HepG2 (cell line): ENCODE measurements around the gene JADE3. TPM values are rescaled to one million over a fixed set of nuclear protein-coding genes. Genes with fewer than 3 reads are reported as not detected.

Source experiments
- ATAC-seq: fragments of 200-7000 bp; cut with Tn5 transposase; 3 replicates; pipeline ENCODE4 v1.9.1; 2020; ENCODE audit warnings: mild to moderate bottlenecking, moderate library complexity
- BruUV-seq: library from RNA; stranded (reverse); fragments of 400-500 nt; replicated peaks from 2 replicates; lab custom pipeline; 2021; lab: Mats Ljungman, UMichigan
- CTCF ChIA-PET: fragments of 300-600 bp; formaldehyde crosslinking; extraction: SDS; loops from one replicate; lab custom pipeline; 2021; ENCODE audit warnings: low total read pairs, inconsistent platforms, low intra/inter-chr PET ratio; lab: Yijun Ruan, JAX
- POLR2A ChIA-PET: fragments of 350-600 bp; sonication (Branson Sonifier 250); formaldehyde crosslinking; loops from one replicate; lab custom pipeline; 2020; ENCODE audit warnings: antibody characterized with exemption, inconsistent platforms; lab: Yijun Ruan, JAX
- DNase-seq: peaks from one replicate; pipeline ENCODE4 v3.0.0-alpha.2; 2015; ENCODE audit warnings: low spot score
- FAIRE-seq: peaks from 3 replicates; lab custom pipeline; 2011; peaks lifted over from hg19 to GRCh38; lab: Jason Lieb, UNC
- H2AFZ ChIP-seq: one replicate; pipeline ENCODE4 v1.6.1; 2011; ENCODE audit warnings: low read length, inconsistent platforms
- H3K27ac ChIP-seq: fragments of 300-600 bp; 3 replicates; pipeline ENCODE4 v1.8.0; 2011; ENCODE audit warnings: mixed run types, mild to moderate bottlenecking, mixed read lengths, low read length, inconsistent platforms; ENCODE audit not compliant: insufficient read depth; ENCODE audit errors: extremely low read length
- H3K27me3 ChIP-seq, 2 experiments: fragments of 200-600 bp in 1 of 2; 2 replicates in 1 of 2; 3 replicates in 1 of 2; pipeline versions ENCODE4 v1.6.0 to v1.8.0; 2011; ENCODE audit warnings: low read length in 2 of 2, mild to moderate bottlenecking in 2 of 2, moderate library complexity in 2 of 2, inconsistent platforms in 1 of 2; ENCODE audit not compliant: insufficient read depth in 2 of 2, control insufficient read depth in 1 of 2
- H3K36me3 ChIP-seq, 2 experiments: fragments of 200-600 bp in 1 of 2; replicated peaks in 1 of 2; 2 replicates in 1 of 2; 3 replicates in 1 of 2; pipeline versions ENCODE4 v1.5.1 to v1.8.0; 2011; ENCODE audit warnings: low read length in 2 of 2, inconsistent platforms in 1 of 2; ENCODE audit not compliant: insufficient read depth in 2 of 2, control insufficient read depth in 1 of 2
- H3K4me1 ChIP-seq: 2 replicates; pipeline ENCODE4 v1.5.1; 2012; ENCODE audit warnings: low read length, inconsistent platforms; ENCODE audit not compliant: insufficient read depth
- H3K4me2 ChIP-seq: 2 replicates; pipeline ENCODE4 v1.6.0; 2011; ENCODE audit warnings: low read depth, low read length, inconsistent platforms
- H3K4me3 ChIP-seq, 3 experiments: fragments of 200-600 bp in 1 of 3; sonication (generic), shearing (Covaris generic) in 1 of 3; replicated peaks in 1 of 3; 2 replicates each; pipeline ENCODE4 v1.5.1; 2011 to 2016; ENCODE audit warnings: low read length in 3 of 3, inconsistent platforms in 2 of 3, low read depth in 2 of 3, mild to moderate bottlenecking in 2 of 3, control low read depth in 1 of 3, mixed read lengths in 1 of 3; ENCODE audit not compliant: insufficient read depth in 1 of 3
- H3K79me2 ChIP-seq: one replicate; pipeline ENCODE4 v1.6.1; 2011; ENCODE audit warnings: low read length, inconsistent platforms; ENCODE audit not compliant: insufficient read depth
- H3K9ac ChIP-seq: 2 replicates; pipeline ENCODE4 v1.6.0; 2011; ENCODE audit warnings: mild to moderate bottlenecking, low read depth, low read length, inconsistent platforms; ENCODE audit not compliant: insufficient read depth
- H3K9me3 ChIP-seq: 2 replicates; pipeline ENCODE4 v1.5.1; 2012; ENCODE audit warnings: mild to moderate bottlenecking, low read length
- H4K20me1 ChIP-seq: 2 replicates; pipeline ENCODE4 v1.6.0; 2011; ENCODE audit warnings: inconsistent platforms, mild to moderate bottlenecking, low read length, moderate library complexity; ENCODE audit not compliant: insufficient read depth
- ETV6 ChIP-seq: sonication (generic); formaldehyde crosslinking; conservative IDR thresholded peaks from 2 replicates; pipeline ENCODE4 v1.4.0; 2020; ENCODE audit warnings: missing genetic modification reagents
- HMGXB4 ChIP-seq, 2 experiments: sonication (generic) in 1 of 2; formaldehyde crosslinking in 1 of 2; IDR thresholded peaks; 2 replicates each; pipeline versions ENCODE4 v1.4.0 to v1.6.1; 2018 to 2020; ENCODE audit warnings: missing genetic modification reagents in 2 of 2, borderline replicate concordance in 1 of 2, low read depth in 1 of 2, mild to moderate bottlenecking in 1 of 2, missing biosample characterization in 1 of 2
- HNRNPUL1 ChIP-seq: fragments of 200-400 bp; formaldehyde crosslinking; IDR thresholded peaks from 2 replicates; pipeline ENCODE4 v1.6.1; 2017; ENCODE audit warnings: low read depth, mild to moderate bottlenecking, low read length, moderate library complexity
- HOXA7 ChIP-seq: sonication (generic); formaldehyde crosslinking; IDR thresholded peaks from 2 replicates; pipeline ENCODE4 v1.8.1; 2022; ENCODE audit warnings: mild to moderate bottlenecking, missing genetic modification reagents, moderate library complexity
- KLF13 ChIP-seq: sonication (generic); formaldehyde crosslinking; IDR thresholded peaks from 2 replicates; pipeline ENCODE4 v1.4.0; 2020; ENCODE audit warnings: mild to moderate bottlenecking, missing genetic modification reagents
- KLF16 ChIP-seq, 2 experiments: sonication (generic) in 1 of 2; formaldehyde crosslinking in 1 of 2; IDR thresholded peaks; 2 replicates each; pipeline versions ENCODE4 v1.6.1 to v1.8.0; 2016 to 2023; ENCODE audit warnings: missing genetic modification reagents in 2 of 2, missing compliant biosample characterization in 1 of 2
- NPAS2 ChIP-seq: sonication (generic); formaldehyde crosslinking; IDR thresholded peaks from 2 replicates; pipeline ENCODE4 v1.8.0; 2022; ENCODE audit warnings: mild to moderate bottlenecking, missing genetic modification reagents, borderline replicate concordance
- PAF1 ChIP-seq: IDR thresholded peaks from 2 replicates; pipeline ENCODE4 v1.6.1; 2016; ENCODE audit warnings: missing genetic modification reagents, missing compliant biosample characterization
- RARA ChIP-seq: IDR thresholded peaks from 2 replicates; pipeline ENCODE4 v1.6.1; 2016; ENCODE audit warnings: missing genetic modification reagents, missing compliant biosample characterization
- RFX1 ChIP-seq: fragments of 450-650 bp; IDR thresholded peaks from 2 replicates; pipeline ENCODE4 v1.6.1; 2017
- SOX5 ChIP-seq: IDR thresholded peaks from 2 replicates; pipeline ENCODE4 v1.6.1; 2016; ENCODE audit warnings: borderline replicate concordance
- SP2 ChIP-seq: sonication (generic); formaldehyde crosslinking; IDR thresholded peaks from 2 replicates; pipeline ENCODE4 v1.5.1; 2020; ENCODE audit warnings: mild to moderate bottlenecking, missing genetic modification reagents
- TFE3 ChIP-seq: IDR thresholded peaks from 2 replicates; pipeline ENCODE4 v1.6.1; 2016
- ZFP36 ChIP-seq: fragments of 150-350 bp; IDR thresholded peaks from 2 replicates; pipeline ENCODE4 v1.6.1; 2018; ENCODE audit warnings: borderline replicate concordance, low read length, low read depth; ENCODE audit not compliant: partially characterized antibody
- ZSCAN22 ChIP-seq: sonication (generic); formaldehyde crosslinking; IDR thresholded peaks from 2 replicates; pipeline ENCODE4 v1.4.0; 2020; ENCODE audit warnings: mild to moderate bottlenecking, missing genetic modification reagents
- WGBS: methylation state at CpG from one replicate; pipeline ENCODE4 v1.1.6; 2017; ENCODE audit warnings: low lambda C conversion rate; 5-methylcytosine and 5-hydroxymethylcytosine counted together
- in situ Hi-C: cut with HindIII; loops from 2 replicates; pipeline ENCODE4 v1.10.0; 2017; ENCODE audit warnings: low pct_unique_long_range_greater_than_20kb; ENCODE audit not compliant: extremely low pct_ligation_motif_present
- intact Hi-C: fragments of 100-400 bp; cut with micrococcal nuclease; formaldehyde crosslinking; loops from one replicate; pipeline ENCODE4 v1.10.0; 2022; ENCODE audit not compliant: unreplicated experiment
- polyA plus RNA-seq, 8 experiments: library from polyadenylated mRNA; depleted of rRNA in 3 of 8; stranded (reverse) in 7 of 8; unstranded in 1 of 8; fragments of >200 nt; fragmentation: Illumina TruSeq in 4 of 8; extraction: Trizol in 4 of 8; gene quantifications; 2 replicates each; pipeline versions ENCODE4 v1.2.1 to v1.2.3, GENCODE V29; 2011 to 2016; ENCODE audit warnings: low read depth in 4 of 8, missing spikeins in 1 of 8, mixed read lengths in 1 of 8; ENCODE audit not compliant: insufficient read depth in 1 of 8
- total RNA-seq, 5 experiments: library from RNA; depleted of rRNA; stranded (reverse); fragments of >200 nt; fragmentation: Illumina TruSeq; extraction: Trizol; gene quantifications; 2 replicates each; pipeline ENCODE4 v1.2.3, GENCODE V29; 2016; ENCODE audit warnings: low read depth in 1 of 5
- TF ChIP-seq, protein P1 (sequence below): sonication (generic); formaldehyde crosslinking; IDR thresholded peaks from 2 replicates; pipeline ENCODE4 v1.4.0; 2020; ENCODE audit warnings: missing genetic modification reagents
- TF ChIP-seq, protein P2 (sequence below): sonication (generic); formaldehyde crosslinking; IDR thresholded peaks from 2 replicates; pipeline ENCODE4 v1.5.0; 2020; ENCODE audit warnings: mild to moderate bottlenecking, missing genetic modification reagents, borderline replicate concordance

Gene JADE3
- total and polyA plus RNA-seq, 2 of the 13 experiments (the other 11 are each of a cell fraction or from before 2014, with no cell fraction given): 7.7 to 7.8 TPM

DNA sequence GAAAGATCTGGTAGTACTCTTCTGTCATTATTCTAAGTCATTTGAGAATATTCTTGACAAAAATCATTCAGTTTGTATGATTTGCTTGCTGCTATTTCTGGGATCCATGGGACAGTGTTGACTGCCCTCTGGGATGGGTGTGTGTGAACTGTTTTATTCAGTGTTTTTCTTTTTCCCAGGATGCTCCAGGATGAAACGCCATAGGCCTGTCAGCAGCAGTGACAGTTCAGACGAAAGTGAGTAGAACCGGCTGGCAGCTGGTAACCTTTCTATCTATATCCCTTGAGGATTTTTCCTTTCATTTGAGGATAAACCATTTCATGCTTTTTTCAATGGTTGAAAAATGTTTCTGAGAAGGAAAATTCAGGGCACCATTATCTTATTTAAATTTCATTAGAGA is 72.5 kb downstream of the JADE3 start:
- DNase-seq (no peak), ATAC-seq (no peak), FAIRE-seq (no peak)
- H3K9ac ChIP-seq: no peak overlapping the region
- CTCF ChIA-PET: no interaction called here
- H3K27me3 ChIP-seq: no peaks in the 10 kb centered on the region
- WGBS: 100% methylated on average over 3 of the region's 3 CpGs
- no peak for TF ChIP-seq ZFP36
- TF ChIP-seq SOX5 (CRISPR knock-in tag): no peak
- TF ChIP-seq KLF16 (CRISPR knock-in tag; IDR thresholded peaks at IDR 0.05): no peak
- TF ChIP-seq ETV6 (CRISPR knock-in tag): no peak
- TF ChIP-seq NPAS2: no peak
- TF ChIP-seq, protein P1, sequence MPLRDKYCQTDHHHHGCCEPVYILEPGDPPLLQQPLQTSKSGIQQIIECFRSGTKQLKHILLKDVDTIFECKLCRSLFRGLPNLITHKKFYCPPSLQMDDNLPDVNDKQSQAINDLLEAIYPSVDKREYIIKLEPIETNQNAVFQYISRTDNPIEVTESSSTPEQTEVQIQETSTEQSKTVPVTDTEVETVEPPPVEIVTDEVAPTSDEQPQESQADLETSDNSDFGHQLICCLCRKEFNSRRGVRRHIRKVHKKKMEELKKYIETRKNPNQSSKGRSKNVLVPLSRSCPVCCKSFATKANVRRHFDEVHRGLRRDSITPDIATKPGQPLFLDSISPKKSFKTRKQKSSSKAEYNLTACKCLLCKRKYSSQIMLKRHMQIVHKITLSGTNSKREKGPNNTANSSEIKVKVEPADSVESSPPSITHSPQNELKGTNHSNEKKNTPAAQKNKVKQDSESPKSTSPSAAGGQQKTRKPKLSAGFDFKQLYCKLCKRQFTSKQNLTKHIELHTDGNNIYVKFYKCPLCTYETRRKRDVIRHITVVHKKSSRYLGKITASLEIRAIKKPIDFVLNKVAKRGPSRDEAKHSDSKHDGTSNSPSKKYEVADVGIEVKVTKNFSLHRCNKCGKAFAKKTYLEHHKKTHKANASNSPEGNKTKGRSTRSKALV: no peak
- TF ChIP-seq SP2 (CRISPR knock-in tag): no peak
- no peak for TF ChIP-seq ZSCAN22 (CRISPR knock-in tag)
- TF ChIP-seq HMGXB4 (CRISPR knock-in tag; IDR thresholded peaks at IDR 0.05; ENCODE audit: borderline replicate concordance in 1 of 2, low read depth in 1 of 2): no peak
- TF ChIP-seq, protein P2, sequence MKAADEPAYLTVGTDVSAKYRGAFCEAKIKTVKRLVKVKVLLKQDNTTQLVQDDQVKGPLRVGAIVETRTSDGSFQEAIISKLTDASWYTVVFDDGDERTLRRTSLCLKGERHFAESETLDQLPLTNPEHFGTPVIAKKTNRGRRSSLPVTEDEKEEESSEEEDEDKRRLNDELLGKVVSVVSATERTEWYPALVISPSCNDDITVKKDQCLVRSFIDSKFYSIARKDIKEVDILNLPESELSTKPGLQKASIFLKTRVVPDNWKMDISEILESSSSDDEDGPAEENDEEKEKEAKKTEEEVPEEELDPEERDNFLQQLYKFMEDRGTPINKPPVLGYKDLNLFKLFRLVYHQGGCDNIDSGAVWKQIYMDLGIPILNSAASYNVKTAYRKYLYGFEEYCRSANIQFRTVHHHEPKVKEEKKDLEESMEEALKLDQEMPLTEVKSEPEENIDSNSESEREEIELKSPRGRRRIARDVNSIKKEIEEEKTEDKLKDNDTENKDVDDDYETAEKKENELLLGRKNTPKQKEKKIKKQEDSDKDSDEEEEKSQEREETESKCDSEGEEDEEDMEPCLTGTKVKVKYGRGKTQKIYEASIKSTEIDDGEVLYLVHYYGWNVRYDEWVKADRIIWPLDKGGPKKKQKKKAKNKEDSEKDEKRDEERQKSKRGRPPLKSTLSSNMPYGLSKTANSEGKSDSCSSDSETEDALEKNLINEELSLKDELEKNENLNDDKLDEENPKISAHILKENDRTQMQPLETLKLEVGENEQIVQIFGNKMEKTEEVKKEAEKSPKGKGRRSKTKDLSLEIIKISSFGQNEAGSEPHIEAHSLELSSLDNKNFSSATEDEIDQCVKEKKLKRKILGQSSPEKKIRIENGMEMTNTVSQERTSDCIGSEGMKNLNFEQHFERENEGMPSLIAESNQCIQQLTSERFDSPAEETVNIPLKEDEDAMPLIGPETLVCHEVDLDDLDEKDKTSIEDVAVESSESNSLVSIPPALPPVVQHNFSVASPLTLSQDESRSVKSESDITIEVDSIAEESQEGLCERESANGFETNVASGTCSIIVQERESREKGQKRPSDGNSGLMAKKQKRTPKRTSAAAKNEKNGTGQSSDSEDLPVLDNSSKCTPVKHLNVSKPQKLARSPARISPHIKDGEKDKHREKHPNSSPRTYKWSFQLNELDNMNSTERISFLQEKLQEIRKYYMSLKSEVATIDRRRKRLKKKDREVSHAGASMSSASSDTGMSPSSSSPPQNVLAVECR (CRISPR knock-in tag): no peak
- TF ChIP-seq RARA (CRISPR knock-in tag): no peak
- no peak for TF ChIP-seq PAF1 (CRISPR knock-in tag)
- no peak for TF ChIP-seq HNRNPUL1
- no peak for TF ChIP-seq RFX1
- no peak for TF ChIP-seq KLF13 (CRISPR knock-in tag)
- TF ChIP-seq TFE3 (CRISPR knock-in tag): no peak
- no peak for TF ChIP-seq HOXA7 (CRISPR knock-in tag)
- no peaks in the 10 kb centered on the region for H3K9me3 ChIP-seq
- H3K79me2 ChIP-seq: peaks cover 9% of the 10 kb centered on the region
- in situ Hi-C loops (no loop called here), intact Hi-C loops (no loop called here)
- no peak overlapping the region for H3K4me2 ChIP-seq
- H3K4me1 ChIP-seq: no peaks in the 10 kb centered on the region
- H4K20me1 ChIP-seq: no peaks in the 10 kb centered on the region
- POLR2A ChIA-PET: no interaction called here
- H2AFZ ChIP-seq: no peak overlapping the region
- no peak overlapping the region for H3K27ac ChIP-seq
- no peak overlapping the region for H3K4me3 ChIP-seq
- H3K36me3 ChIP-seq: peaks cover 0 to 16% of the 10 kb centered on the region in 2 experiments; a peak in 2 of 5 replicates
- BruUV-seq: no TSS peak
